ENCODE measurements around the gene CZIB.

DNA sequence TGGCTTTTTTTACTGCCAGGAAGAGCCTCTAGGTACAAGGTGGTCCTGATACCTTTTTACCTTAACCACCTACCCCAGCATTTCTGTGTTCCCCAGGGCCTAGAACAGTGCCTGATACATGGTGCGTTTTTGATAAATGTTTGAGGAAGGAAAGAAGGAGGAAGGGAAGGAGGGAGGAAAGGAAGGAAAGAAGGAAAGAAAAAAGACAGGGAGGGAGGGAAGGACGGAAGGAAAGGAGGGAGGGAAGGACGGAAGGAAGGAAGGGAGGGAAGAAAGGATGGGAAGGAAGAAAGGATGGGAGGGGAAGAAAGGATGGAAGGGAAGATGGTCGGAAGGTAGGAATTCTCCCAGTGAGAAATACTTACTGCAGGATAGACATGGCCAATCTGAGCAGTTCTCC is 29.9 kb upstream of the CZIB start:
- TF ChIP-seq EZH2phosphoT487 (IDR thresholded peaks at IDR 0.05; ENCODE audit: insufficient read depth, low read depth) (no peak), EZH2 (IDR thresholded peaks at IDR 0.05; ENCODE audit: insufficient read depth, poor library complexity, severe bottlenecking) (no peak)
